VCaP (cell line): ENCODE measurements around the gene NOX4.

Experiments used
- H3K27ac ChIP-seq: fragments of 450-650 bp; 2 replicates; pipeline ENCODE4 v1.5.1; 2017
- TF ChIP-seq, protein P1 (sequence below): fragments of 450-650 bp; conservative IDR thresholded peaks from 2 replicates; pipeline ENCODE4 v1.5.1; 2017; ENCODE audit warnings: mild to moderate bottlenecking, moderate library complexity

The NOX4 gene

DNA sequence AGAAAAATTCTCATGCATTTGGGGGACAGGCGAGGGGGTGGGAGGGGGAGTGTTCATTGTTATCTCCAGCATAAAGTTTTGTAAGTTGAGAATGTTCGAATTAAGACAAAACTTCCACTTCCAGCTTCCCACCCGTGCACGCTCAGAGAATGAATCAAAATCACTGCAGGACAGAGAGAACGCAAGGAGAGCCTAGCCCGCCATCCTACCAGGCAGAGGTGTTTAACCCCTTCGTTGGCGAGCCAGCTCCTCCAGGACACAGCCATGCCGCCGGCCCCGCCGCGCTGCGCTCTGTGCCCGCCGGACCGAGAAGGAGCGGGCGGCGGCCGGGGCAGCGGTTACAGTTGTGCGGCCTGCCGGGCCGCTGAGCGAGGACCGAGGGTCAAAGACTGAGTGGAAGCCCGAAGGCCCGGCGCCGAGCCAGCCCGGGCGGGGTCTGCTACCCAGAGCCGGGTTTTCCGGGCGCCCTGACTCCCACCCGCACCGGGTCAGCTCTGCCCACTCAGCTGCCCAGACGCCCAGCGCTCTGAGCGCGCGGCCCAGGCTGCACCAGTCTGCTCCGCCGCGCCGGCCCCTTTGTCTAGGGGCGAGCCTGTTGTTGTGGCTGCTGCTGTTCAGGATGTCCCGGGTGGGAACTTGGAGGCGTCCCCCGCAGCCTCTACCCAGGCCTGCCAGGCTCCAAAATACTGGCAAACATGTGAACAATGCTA, at the start of gene NOX4:
Gene NOX4, minus strand, starts transcription at position 395 of the 710 bp plus-strand sequence. Its CDS starts 129 bp downstream, at position 266.
- TF ChIP-seq, protein P1, sequence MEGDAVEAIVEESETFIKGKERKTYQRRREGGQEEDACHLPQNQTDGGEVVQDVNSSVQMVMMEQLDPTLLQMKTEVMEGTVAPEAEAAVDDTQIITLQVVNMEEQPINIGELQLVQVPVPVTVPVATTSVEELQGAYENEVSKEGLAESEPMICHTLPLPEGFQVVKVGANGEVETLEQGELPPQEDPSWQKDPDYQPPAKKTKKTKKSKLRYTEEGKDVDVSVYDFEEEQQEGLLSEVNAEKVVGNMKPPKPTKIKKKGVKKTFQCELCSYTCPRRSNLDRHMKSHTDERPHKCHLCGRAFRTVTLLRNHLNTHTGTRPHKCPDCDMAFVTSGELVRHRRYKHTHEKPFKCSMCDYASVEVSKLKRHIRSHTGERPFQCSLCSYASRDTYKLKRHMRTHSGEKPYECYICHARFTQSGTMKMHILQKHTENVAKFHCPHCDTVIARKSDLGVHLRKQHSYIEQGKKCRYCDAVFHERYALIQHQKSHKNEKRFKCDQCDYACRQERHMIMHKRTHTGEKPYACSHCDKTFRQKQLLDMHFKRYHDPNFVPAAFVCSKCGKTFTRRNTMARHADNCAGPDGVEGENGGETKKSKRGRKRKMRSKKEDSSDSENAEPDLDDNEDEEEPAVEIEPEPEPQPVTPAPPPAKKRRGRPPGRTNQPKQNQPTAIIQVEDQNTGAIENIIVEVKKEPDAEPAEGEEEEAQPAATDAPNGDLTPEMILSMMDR = no peak
- H3K27ac ChIP-seq = no peak within 1 kb of the TSS

DNA sequence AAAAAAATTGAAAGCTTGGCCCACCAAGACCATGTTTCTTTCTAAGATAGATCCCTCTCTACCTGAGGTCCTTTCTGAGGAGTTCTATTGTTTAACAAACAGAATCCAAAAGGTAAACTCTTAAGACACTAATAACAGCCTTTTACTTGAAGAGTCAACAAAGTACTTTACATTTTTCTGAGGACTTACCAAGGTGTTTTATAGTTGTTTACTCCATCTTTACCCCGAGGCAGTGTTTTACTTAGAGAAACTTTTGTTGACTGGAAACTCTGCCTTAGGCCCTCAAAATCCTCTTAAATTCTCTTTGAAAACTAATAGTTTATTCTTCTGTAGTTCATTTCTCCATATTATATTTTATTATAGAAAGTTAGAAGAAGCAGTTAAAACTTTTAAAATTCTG, 49.7 kb upstream of the NOX4 start:
- TF ChIP-seq, protein P1 = no peak

DNA sequence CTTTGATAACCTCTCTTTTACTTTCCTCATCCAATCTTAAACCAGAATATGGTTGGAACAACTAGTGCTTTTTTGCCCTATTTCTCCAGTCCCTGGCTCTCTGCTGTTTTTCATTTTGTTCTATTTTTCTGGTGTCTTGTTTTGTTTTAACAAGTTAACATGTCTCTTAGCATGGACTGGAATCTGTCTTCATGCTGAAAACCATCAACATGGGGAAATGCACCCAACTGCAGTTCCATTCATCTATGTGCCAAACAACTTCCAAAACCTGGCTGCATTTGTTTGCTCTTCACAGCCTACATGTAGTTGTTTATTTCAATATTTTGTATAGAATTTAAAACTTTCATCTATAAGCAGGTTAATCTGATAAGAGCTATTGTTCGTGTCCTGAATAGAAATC, 46.8 kb upstream of the NOX4 start:
- TF ChIP-seq, protein P1 = no peak
- no peak overlapping the region for H3K27ac ChIP-seq

More for the DNA sequence above, 49.7 kb upstream of the NOX4 start:
- no peak overlapping the region for H3K27ac ChIP-seq

DNA sequence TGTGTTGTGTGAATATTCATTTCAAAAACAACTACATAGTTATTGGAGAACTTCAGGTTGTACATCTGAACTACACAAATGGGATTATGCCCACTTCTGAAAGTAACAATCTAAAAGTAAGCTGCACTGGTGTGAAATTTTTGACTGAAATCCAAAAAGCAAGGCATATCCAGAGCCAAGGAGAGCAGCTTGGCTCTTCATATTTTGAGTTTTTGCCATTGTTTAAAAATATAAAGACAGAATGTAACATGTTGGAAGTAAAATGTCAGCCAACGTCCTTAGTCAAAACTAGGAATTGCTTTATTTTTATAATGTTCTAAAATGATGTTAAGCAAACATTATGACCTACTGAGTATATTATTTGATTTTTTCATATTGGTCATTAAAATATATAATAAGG, 45.8 kb upstream of the NOX4 start:
- TF ChIP-seq, protein P1 = no peak
- H3K27ac ChIP-seq = no peak overlapping the region

DNA sequence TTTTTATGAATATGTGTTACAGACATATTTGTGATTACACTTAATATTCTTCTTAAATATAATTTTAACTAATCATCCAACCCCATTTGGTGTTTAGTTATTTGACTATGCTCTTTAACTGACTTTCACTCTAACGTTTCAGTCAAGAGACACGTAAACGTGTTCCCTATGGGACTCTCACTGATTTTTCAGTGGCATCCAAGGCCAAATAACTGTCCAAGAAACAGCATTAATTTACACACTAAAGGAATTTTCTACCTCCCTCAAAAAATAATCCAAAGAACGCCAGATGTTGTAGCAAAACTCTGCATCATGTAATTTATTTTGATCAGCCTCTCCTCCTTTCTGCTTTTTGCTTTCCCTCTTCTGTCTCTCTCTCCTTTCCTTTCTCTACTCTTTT, 44.0 kb upstream of the NOX4 start:
- TF ChIP-seq, protein P1 = no peak

DNA sequence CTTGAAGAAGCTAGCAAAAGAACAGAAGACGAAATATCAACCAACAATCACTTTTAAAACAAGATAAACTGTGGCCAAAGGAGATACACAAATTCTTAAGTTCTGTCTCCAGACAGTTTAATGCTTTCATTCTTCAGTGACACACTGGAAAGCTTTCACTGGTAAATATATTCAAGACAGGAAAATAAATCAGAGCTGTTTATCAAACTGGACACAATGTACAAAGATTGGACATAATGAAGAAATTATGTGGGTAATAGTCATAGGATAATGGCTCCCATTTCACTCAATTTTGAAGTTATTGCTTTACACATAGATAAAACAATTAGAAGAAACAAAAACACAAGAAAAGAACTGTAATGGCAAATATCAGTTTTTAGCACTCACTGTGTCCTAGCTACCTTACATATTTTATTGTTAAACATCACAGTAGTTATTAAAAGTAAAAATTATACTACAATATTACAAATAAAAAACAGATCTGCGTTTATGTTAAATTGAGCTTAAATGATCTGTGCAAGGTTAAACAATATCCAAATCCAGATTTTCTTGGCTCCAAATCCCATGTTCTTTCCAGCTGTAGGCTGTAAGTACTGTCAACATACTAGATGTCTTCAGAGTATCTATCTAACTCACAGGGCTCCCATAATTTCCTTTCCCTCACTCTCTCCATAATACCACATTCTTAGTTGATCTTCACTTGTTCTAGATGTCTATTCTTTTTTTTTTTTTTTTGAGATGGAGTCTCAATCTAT, 38.6 kb upstream of the NOX4 start:
- H3K27ac ChIP-seq = no peak overlapping the region
- TF ChIP-seq, protein P1 = no peak

More for the DNA sequence above, 44.0 kb upstream of the NOX4 start:
- H3K27ac ChIP-seq = no peak overlapping the region

DNA sequence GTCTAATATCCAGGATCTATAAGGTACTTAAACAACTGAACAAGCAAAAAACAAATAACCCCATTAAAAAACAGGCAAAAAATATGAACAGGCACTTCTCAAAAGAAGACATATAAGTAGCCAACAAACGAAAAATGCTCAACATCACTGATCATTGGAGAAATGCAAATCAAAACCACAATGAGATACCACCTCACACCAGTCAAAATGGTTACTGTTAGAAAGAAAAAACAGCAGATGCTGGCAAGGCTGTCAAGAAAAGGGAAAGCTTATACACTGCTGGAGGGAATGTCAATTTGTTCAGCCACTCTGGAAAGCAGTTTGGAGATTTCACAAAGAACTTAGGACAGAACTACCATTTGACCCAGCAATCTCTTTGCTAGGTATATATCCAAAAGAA, 30.6 kb upstream of the NOX4 start:
- TF ChIP-seq, protein P1 = no peak
- H3K27ac ChIP-seq = no peak overlapping the region
